Lung (tissue), 12 donors: ENCODE data around the gene UPF3A. TPM values are rescaled to one million over a fixed set of nuclear protein-coding genes. Genes with fewer than 3 reads are reported as not detected.

ENCODE experiments used
- ATAC-seq: fragments of 200-7000 bp; cut with Tn5 transposase; one replicate; pipeline ENCODE4 v1.9.1; 2020; ENCODE audit warnings: moderate number of reproducible peaks; ENCODE audit not compliant: insufficient read depth, low FRiP score
- DNase-seq, 3 donors: peaks; one replicate each; pipeline ENCODE4 v3.0.0-alpha.2; 2013 to 2017
- H3K27ac ChIP-seq, 2 donors: one replicate each; pipeline ENCODE4 v1.5.1; 2013; ENCODE audit warnings: mild to moderate bottlenecking in 2 of 2, moderate library complexity in 2 of 2, control low read depth in 1 of 2, inconsistent platforms in 1 of 2, low read depth in 1 of 2, low read length in 1 of 2
- H3K27me3 ChIP-seq, 3 donors: one replicate each; pipeline ENCODE4 v1.5.1; 2013; ENCODE audit warnings: low read length in 2 of 3; ENCODE audit not compliant: control insufficient read depth in 3 of 3, insufficient read depth in 3 of 3
- H3K36me3 ChIP-seq, 4 donors: one replicate each; pipeline ENCODE4 v1.5.1; 2013; ENCODE audit warnings: low read length in 4 of 4, mild to moderate bottlenecking in 1 of 4, moderate library complexity in 1 of 4; ENCODE audit not compliant: control insufficient read depth in 4 of 4, insufficient read depth in 4 of 4
- H3K4me1 ChIP-seq, 5 donors: one replicate each; pipeline ENCODE4 v1.5.1; 2013; ENCODE audit warnings: low read length in 5 of 5, mild to moderate bottlenecking in 2 of 5, moderate library complexity in 1 of 5; ENCODE audit not compliant: control insufficient read depth in 5 of 5, insufficient read depth in 5 of 5
- H3K4me3 ChIP-seq: one replicate; pipeline ENCODE4 v1.5.1; 2013; ENCODE audit warnings: mild to moderate bottlenecking, control low read depth, moderate library complexity
- H3K9ac ChIP-seq, 2 donors: one replicate each; pipeline ENCODE4 v1.5.1; 2013; ENCODE audit warnings: low read length in 2 of 2, control low read depth in 1 of 2; ENCODE audit not compliant: insufficient read depth in 1 of 2
- H3K9me3 ChIP-seq, 4 donors: one replicate each; pipeline ENCODE4 v1.5.1; 2013; ENCODE audit warnings: low read length in 3 of 4, mild to moderate bottlenecking in 1 of 4, moderate library complexity in 1 of 4; ENCODE audit not compliant: control insufficient read depth in 4 of 4, insufficient read depth in 3 of 4
- WGBS, 2 donors: extraction: QIAGEN DNeasy Blood & Tissue Kit; methylation state at CpG; one replicate each; pipeline ENCODE4 v1.1.7; 2013; 5-methylcytosine and 5-hydroxymethylcytosine counted together
- polyA plus RNA-seq, 2 donors: library from polyadenylated mRNA; stranded (reverse); fragments of 200-250 nt; gene quantifications; one replicate each; pipeline ENCODE4 v1.2.1, GENCODE V29; 2013
- total RNA-seq, 2 donors: library from RNA; depleted of rRNA in 1 of 2; stranded (reverse); fragments of >200 nt in 1 of 2; gene quantifications; one replicate each; pipeline ENCODE4 v1.2.1, GENCODE V29; 2014 to 2021
- TF ChIP-seq, protein P1 (sequence below): IDR thresholded peaks from 2 replicates; pipeline ENCODE4 v1.5.1; 2012; ENCODE audit warnings: mild to moderate bottlenecking; ENCODE audit errors: control extremely low read depth, extremely low read depth
- donor health status: control.
- donor health status: control.
- donor health status: Bipolar disorder and iron deficiency.
- donor health status: healthy.
- donor health status: DM: yes; HTN: yes; CAD: no.

UPF3A gene
- total and polyA plus RNA-seq, 4 donors = 31.3 to 57.1 (median 42.3) TPM

DNA sequence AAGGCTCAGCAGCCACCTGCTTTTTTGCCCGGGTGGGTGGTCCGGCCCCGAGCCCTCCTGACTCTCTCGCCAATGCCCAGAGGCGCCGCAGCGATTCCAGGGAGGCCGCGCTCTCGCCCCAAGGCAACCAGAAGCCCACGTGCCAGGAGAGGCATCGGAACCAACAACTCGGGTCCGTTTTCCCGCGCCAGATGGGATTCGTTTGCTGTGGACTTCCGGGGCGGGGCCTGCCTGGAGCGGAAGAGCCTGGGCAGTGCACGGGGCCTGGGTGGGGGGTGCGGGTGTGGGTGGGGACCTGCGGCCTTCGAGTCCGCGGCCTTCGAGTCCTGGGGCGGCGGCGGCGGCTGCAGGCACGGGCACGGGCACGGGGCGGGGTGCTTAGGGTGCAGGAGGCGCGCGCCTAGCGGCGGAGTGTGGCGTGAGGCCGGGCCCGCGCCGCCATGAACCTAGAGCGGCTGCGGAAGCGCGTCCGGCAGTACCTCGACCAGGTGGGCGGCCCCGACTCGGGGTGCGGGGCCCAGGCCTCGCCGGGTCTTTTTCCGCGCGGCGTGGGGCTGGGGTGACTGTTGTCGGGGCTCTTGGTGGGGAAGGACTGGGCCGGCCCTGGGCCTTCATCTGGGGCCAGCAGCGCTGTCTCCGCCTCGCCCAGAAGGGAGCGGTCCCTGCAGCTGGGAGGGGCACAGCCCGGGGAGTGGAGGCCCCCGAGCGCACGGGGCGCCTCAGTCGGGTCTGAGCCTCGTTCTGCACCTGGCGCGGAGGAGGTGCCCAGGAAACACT is 46.6 kb upstream of the UPF3A start, which contains the start of gene CDC16:
CDC16 (plus strand) TSS at position 253 of the 777 bp plus-strand sequence; CDS start at position 441, 188 bp downstream.
- Histone ChIP-seq H3K9me3 (no peaks in the 10 kb centered on the region), H3K36me3 (peaks cover 13 to 22% (median 16%) of the 10 kb centered on the region in 4 donors), H3K4me1 (peaks cover 3 to 8% (median 5%) of the 10 kb centered on the region in 5 donors), H3K27me3 (peaks cover 0 to 17% (median 10%) of the 10 kb centered on the region in 3 donors), H3K27ac (peak within 1 kb of the TSS; percentile 83 to 94), H3K9ac (peak within 1 kb of the TSS; percentile 56 to 75), H3K4me3 (peak within 1 kb of the TSS; percentile 97)
- 1% methylated on average over 64 to 76 of the region's 76 CpGs for WGBS, 2 donors
- peak; percentile 98 for ATAC-seq
- peak; percentile 92 to 95 (median 94) for DNase-seq
- TF ChIP-seq, protein P1, sequence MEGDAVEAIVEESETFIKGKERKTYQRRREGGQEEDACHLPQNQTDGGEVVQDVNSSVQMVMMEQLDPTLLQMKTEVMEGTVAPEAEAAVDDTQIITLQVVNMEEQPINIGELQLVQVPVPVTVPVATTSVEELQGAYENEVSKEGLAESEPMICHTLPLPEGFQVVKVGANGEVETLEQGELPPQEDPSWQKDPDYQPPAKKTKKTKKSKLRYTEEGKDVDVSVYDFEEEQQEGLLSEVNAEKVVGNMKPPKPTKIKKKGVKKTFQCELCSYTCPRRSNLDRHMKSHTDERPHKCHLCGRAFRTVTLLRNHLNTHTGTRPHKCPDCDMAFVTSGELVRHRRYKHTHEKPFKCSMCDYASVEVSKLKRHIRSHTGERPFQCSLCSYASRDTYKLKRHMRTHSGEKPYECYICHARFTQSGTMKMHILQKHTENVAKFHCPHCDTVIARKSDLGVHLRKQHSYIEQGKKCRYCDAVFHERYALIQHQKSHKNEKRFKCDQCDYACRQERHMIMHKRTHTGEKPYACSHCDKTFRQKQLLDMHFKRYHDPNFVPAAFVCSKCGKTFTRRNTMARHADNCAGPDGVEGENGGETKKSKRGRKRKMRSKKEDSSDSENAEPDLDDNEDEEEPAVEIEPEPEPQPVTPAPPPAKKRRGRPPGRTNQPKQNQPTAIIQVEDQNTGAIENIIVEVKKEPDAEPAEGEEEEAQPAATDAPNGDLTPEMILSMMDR = no peak

DNA sequence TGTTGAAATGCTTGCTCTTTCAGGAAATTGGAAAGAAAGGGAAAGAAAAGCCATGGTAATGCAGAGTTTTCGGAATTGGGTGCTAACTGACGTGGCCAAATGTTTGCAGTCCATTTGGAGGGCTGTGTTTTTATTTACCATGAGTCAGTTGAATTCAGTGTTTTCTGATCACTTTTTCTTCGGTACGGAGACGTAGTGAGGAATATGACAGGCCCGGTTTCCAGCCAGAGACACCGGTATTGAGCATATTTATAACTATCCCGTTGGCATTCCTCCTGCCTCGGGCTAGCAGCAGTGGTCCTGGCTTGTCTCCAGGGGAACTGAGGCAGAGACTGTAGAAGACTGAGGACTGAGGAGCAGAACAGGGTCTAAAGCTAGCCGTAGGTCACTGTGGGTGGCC is 45.7 kb upstream of the UPF3A start:
- Histone ChIP-seq H3K36me3 (peaks cover 13 to 22% (median 17%) of the 10 kb centered on the region in 4 donors), H3K9ac (peak overlapping the region; percentile 56 to 75), H3K4me1 (peaks cover 3 to 8% (median 5%) of the 10 kb centered on the region in 5 donors), H3K4me3 (no peak overlapping the region), H3K27me3 (peaks cover 0 to 8% (median 2%) of the 10 kb centered on the region in 3 donors), H3K27ac (no peak overlapping the region), H3K9me3 (no peaks in the 10 kb centered on the region)
- TF ChIP-seq, protein P1 = no peak
- ATAC-seq = no peak
- WGBS, 2 donors = 21 to 44% methylated on average over 10 of the region's 10 CpGs
- peak in 2 of 3 donors; percentile 8 to 9 for DNase-seq

- peaks cover 14 to 26% (median 19%) of the 10 kb centered on the region in 4 donors for H3K36me3 ChIP-seq
- no peaks in the 10 kb centered on the region for H3K9me3 ChIP-seq
- DNase-seq (no peak), ATAC-seq (no peak)
- H3K27ac ChIP-seq = no peak overlapping the region
- no peak overlapping the region for H3K4me3 ChIP-seq
- peaks cover 3 to 8% (median 5%) of the 10 kb centered on the region in 5 donors for H3K4me1 ChIP-seq
- H3K27me3 ChIP-seq = peaks cover 0 to 5% (median 0%) of the 10 kb centered on the region in 3 donors
- TF ChIP-seq, protein P1 = no peak
- WGBS, 2 donors = 67 to 74% methylated on average over 4 of the region's 4 CpGs
- H3K9ac ChIP-seq = peak overlapping the region in 1 of 2 donors; percentile 75
Measured at GRCh38 chr13:114236227-114236626, 45.2 kb upstream of the UPF3A start.
